Neural cell (in vitro differentiated cells): ENCODE measurements around the gene CHST11. TPM values are rescaled to one million over a fixed set of nuclear protein-coding genes. Genes with fewer than 3 reads are reported as not detected.

Source experiments
- H2AFZ ChIP-seq: fragments of 200-600, 300-800 bp; sonication (generic), shearing (Covaris generic); 2 replicates; pipeline ENCODE4 v1.6.0; 2014; ENCODE audit warnings: low read depth, mild to moderate bottlenecking, antibody characterized with exemption, low read length, moderate library complexity
- H3F3A ChIP-seq: fragments of 200-600 bp; shearing (Covaris generic); 2 replicates; pipeline ENCODE4 v1.6.1; 2016; ENCODE audit warnings: mild to moderate bottlenecking, moderate library complexity, mixed read lengths, antibody characterized with exemption, low read length; ENCODE audit not compliant: insufficient read depth, poor library complexity, severe bottlenecking
- H3K27ac ChIP-seq: fragments of 200-600, 300-800 bp; sonication (generic), shearing (Covaris generic); 2 replicates; pipeline ENCODE4 v1.5.1; 2014; ENCODE audit warnings: mild to moderate bottlenecking, low read length, moderate library complexity
- H3K27me3 ChIP-seq: fragments of 300-800, 200-600 bp; sonication (generic), shearing (Covaris generic); 2 replicates; pipeline ENCODE4 v1.6.0; 2014; ENCODE audit warnings: mild to moderate bottlenecking, low read depth, low read length, moderate library complexity; ENCODE audit not compliant: insufficient read depth
- H3K36me3 ChIP-seq: fragments of 300-800, 200-600 bp; sonication (generic), shearing (Covaris generic); 2 replicates; pipeline ENCODE4 v1.5.1; 2014; ENCODE audit warnings: mild to moderate bottlenecking, antibody characterized with exemption, low read length, moderate library complexity; ENCODE audit not compliant: insufficient read depth
- H3K4me2 ChIP-seq: fragments of 300-800, 200-600 bp; sonication (generic), shearing (Covaris generic); 2 replicates; pipeline ENCODE4 v1.6.0; 2014; ENCODE audit warnings: mild to moderate bottlenecking, low read length
- H3K4me3 ChIP-seq: fragments of 300-800, 200-600 bp; sonication (generic), shearing (Covaris generic); 2 replicates; pipeline ENCODE4 v1.5.1; 2014; ENCODE audit warnings: mild to moderate bottlenecking, low read length, moderate library complexity
- H3K79me2 ChIP-seq: fragments of 200-600 bp; shearing (Covaris generic); replicated peaks from 2 replicates; pipeline ENCODE4 v1.6.0; 2014; ENCODE audit warnings: mild to moderate bottlenecking, low read length, moderate library complexity; ENCODE audit not compliant: insufficient read depth
- H3K9ac ChIP-seq: fragments of 300-800, 200-600 bp; sonication (generic), shearing (Covaris generic); 2 replicates; pipeline ENCODE4 v1.6.1; 2016; ENCODE audit warnings: mild to moderate bottlenecking, low read length, mixed read lengths
- H3K9me2 ChIP-seq: fragments of 200-600 bp; shearing (Covaris generic); 2 replicates; pipeline ENCODE4 v1.6.1; 2016; ENCODE audit warnings: mild to moderate bottlenecking, low read length, mixed read lengths; ENCODE audit not compliant: insufficient read depth
- H3K9me3 ChIP-seq: fragments of 200-600, 300-800 bp; sonication (generic), shearing (Covaris generic); 2 replicates; pipeline ENCODE4 v1.6.1; 2016; ENCODE audit warnings: mild to moderate bottlenecking, mixed run types, low read length, moderate library complexity, mixed read lengths
- H4K20me1 ChIP-seq: fragments of 200-600 bp; shearing (Covaris generic); 2 replicates; pipeline ENCODE4 v1.6.1; 2016; ENCODE audit warnings: mild to moderate bottlenecking, mixed run types; ENCODE audit not compliant: insufficient read depth
- CTCF ChIP-seq: fragments of 450-650 bp; IDR thresholded peaks from 2 replicates; pipeline ENCODE4 v1.5.1; 2014; ENCODE audit warnings: antibody characterized with exemption, mild to moderate bottlenecking, moderate library complexity; ENCODE audit not compliant: poor library complexity, severe bottlenecking
- EP300 ChIP-seq: fragments of 450-650 bp; conservative IDR thresholded peaks from 2 replicates; pipeline ENCODE4 v1.6.1; 2014; ENCODE audit warnings: antibody characterized with exemption, mild to moderate bottlenecking, moderate library complexity; ENCODE audit not compliant: poor library complexity, severe bottlenecking
- EZH2 ChIP-seq: fragments of 200-600, 300-800 bp; shearing (Covaris generic), sonication (generic); IDR thresholded peaks from 2 replicates; pipeline ENCODE4 v1.6.1; 2014; ENCODE audit warnings: antibody characterized with exemption, low read length, borderline replicate concordance, mild to moderate bottlenecking; ENCODE audit not compliant: insufficient read depth, poor library complexity, severe bottlenecking
- MXI1 ChIP-seq: fragments of 450-650 bp; conservative IDR thresholded peaks from 2 replicates; pipeline ENCODE4 v1.6.1; 2014; ENCODE audit warnings: antibody characterized with exemption, mild to moderate bottlenecking; ENCODE audit not compliant: poor library complexity, severe bottlenecking
- POLR2AphosphoS5 ChIP-seq: IDR thresholded peaks from 2 replicates; pipeline ENCODE4 v1.6.1; 2012
- RAD21 ChIP-seq: fragments of 450-650 bp; conservative IDR thresholded peaks from 2 replicates; pipeline ENCODE4 v1.6.1; 2014; ENCODE audit warnings: antibody characterized with exemption, mild to moderate bottlenecking, moderate library complexity
- SMC3 ChIP-seq: fragments of 450-650 bp; conservative IDR thresholded peaks from 2 replicates; pipeline ENCODE4 v1.6.1; 2014; ENCODE audit warnings: antibody characterized with exemption, mild to moderate bottlenecking, moderate library complexity; ENCODE audit not compliant: poor library complexity
- TAF1 ChIP-seq: IDR thresholded peaks from 2 replicates; pipeline ENCODE4 v1.6.1; 2012; ENCODE audit warnings: low read depth
- polyA plus RNA-seq: library from polyadenylated mRNA; depleted of rRNA; stranded (reverse); fragments of >200 nt; gene quantifications from 2 replicates; pipeline ENCODE4 v1.2.3, GENCODE V29; 2014
- TF ChIP-seq, protein P1 (sequence below): IDR thresholded peaks from 2 replicates; pipeline ENCODE4 v1.6.1; 2012; ENCODE audit warnings: borderline replicate concordance

CHST11 gene
- polyA plus RNA-seq, 1 donor from 2014 or later: 15.0 TPM

GRCh38 chr12:104683831-104684503 is 227.2 kb downstream of the CHST11 start:
- Histone ChIP-seq H3K9ac (no peak overlapping the region), H2AFZ (no peak overlapping the region), H3K36me3 (no peaks in the 10 kb centered on the region), H3K9me3 (no peaks in the 10 kb centered on the region), H3K27ac (no peak overlapping the region), H4K20me1 (no peaks in the 10 kb centered on the region), H3K4me3 (no peak overlapping the region), H3K4me2 (no peak overlapping the region), H3K79me2 (peaks cover 4% of the 10 kb centered on the region), H3F3A (no peaks in the 10 kb centered on the region), H3K9me2 (no peaks in the 10 kb centered on the region), H3K27me3 (no peaks in the 10 kb centered on the region)
- TF ChIP-seq MXI1: no peak
- TF ChIP-seq RAD21: no peak
- no peak for TF ChIP-seq SMC3
- TF ChIP-seq POLR2AphosphoS5: no peak
- TF ChIP-seq, protein P1, sequence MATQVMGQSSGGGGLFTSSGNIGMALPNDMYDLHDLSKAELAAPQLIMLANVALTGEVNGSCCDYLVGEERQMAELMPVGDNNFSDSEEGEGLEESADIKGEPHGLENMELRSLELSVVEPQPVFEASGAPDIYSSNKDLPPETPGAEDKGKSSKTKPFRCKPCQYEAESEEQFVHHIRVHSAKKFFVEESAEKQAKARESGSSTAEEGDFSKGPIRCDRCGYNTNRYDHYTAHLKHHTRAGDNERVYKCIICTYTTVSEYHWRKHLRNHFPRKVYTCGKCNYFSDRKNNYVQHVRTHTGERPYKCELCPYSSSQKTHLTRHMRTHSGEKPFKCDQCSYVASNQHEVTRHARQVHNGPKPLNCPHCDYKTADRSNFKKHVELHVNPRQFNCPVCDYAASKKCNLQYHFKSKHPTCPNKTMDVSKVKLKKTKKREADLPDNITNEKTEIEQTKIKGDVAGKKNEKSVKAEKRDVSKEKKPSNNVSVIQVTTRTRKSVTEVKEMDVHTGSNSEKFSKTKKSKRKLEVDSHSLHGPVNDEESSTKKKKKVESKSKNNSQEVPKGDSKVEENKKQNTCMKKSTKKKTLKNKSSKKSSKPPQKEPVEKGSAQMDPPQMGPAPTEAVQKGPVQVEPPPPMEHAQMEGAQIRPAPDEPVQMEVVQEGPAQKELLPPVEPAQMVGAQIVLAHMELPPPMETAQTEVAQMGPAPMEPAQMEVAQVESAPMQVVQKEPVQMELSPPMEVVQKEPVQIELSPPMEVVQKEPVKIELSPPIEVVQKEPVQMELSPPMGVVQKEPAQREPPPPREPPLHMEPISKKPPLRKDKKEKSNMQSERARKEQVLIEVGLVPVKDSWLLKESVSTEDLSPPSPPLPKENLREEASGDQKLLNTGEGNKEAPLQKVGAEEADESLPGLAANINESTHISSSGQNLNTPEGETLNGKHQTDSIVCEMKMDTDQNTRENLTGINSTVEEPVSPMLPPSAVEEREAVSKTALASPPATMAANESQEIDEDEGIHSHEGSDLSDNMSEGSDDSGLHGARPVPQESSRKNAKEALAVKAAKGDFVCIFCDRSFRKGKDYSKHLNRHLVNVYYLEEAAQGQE: no peak
- no peak for TF ChIP-seq CTCF
- no peak for TF ChIP-seq EP300
- TF ChIP-seq TAF1: no peak
- TF ChIP-seq EZH2: no peak

DNA sequence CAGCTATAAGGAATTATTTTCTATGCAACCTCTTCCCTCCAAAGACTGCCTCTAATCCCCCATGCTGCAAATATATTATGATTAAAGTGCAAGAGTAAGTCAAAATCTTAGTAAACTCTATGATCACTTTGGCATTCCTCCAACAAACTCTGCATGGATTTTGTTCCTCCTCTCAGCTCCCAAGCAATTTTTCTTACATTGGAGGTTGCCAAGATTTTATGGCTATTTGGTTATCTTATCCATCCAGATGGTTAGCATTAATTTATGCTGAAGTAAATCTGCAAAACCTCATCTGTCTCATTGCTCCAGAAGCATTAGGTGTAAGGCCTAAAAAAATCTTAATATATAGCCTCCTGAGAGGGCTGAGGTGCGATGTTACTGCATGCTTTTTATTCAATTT is 228.1 kb downstream of the CHST11 start:
- no peak overlapping the region for H3K4me3 ChIP-seq
- no peak for TF ChIP-seq EZH2
- TF ChIP-seq CTCF: no peak
- TF ChIP-seq, protein P1: no peak
- TF ChIP-seq RAD21: no peak
- no peak overlapping the region for H3K9ac ChIP-seq
- H3K27me3 ChIP-seq: no peaks in the 10 kb centered on the region
- peaks cover 4% of the 10 kb centered on the region for H3K79me2 ChIP-seq
- no peak overlapping the region for H3K4me2 ChIP-seq
- no peak overlapping the region for H2AFZ ChIP-seq
- no peaks in the 10 kb centered on the region for H3K9me3 ChIP-seq
- no peaks in the 10 kb centered on the region for H3F3A ChIP-seq
- no peaks in the 10 kb centered on the region for H3K36me3 ChIP-seq
- H4K20me1 ChIP-seq: no peaks in the 10 kb centered on the region
- no peaks in the 10 kb centered on the region for H3K9me2 ChIP-seq
- H3K27ac ChIP-seq: no peak overlapping the region
